Panc1 (cell line): ENCODE results near the gene RPS2. TPM values are rescaled to one million over a fixed set of nuclear protein-coding genes. Genes with fewer than 3 reads are reported as not detected.
"Not testable (repeated sequence)": the region's sequence is repeated elsewhere in the genome, so short reads cannot be mapped to it uniquely, and the experiment has no call there.

Experiments used
- ATAC-seq: fragments of 200-7000 bp; cut with Tn5 transposase; 2 replicates; pipeline ENCODE4 v1.9.1; 2020; ENCODE audit warnings: mild to moderate bottlenecking, moderate library complexity
- BruUV-seq: library from RNA; stranded (reverse); fragments of 400-500 nt; replicated peaks from 2 replicates; lab custom pipeline; 2021; lab: Mats Ljungman, UMichigan
- CTCF ChIA-PET: fragments of 300-600 bp; sonication (Branson Sonifier 250); formaldehyde crosslinking; loops from one replicate; lab custom pipeline; 2022; ENCODE audit warnings: antibody characterized with exemption; lab: Charles Lee
- POLR2A ChIA-PET: fragments of 300-600 bp; sonication (Branson Sonifier 250); formaldehyde crosslinking; loops from one replicate; lab custom pipeline; 2022; ENCODE audit warnings: antibody characterized with exemption; lab: Charles Lee
- DNase-seq: peaks from one replicate; pipeline ENCODE4 v3.0.0-alpha.2; 2010; ENCODE audit warnings: low read depth, low spot score
- H3K27ac ChIP-seq: 2 replicates; pipeline ENCODE4 v1.5.1; 2011; ENCODE audit warnings: mild to moderate bottlenecking, low read length, inconsistent platforms
- H3K27me3 ChIP-seq: fragments of 200-500 bp; sonication (Bioruptor generic); 2 replicates; pipeline ENCODE4 v1.6.0; 2014; ENCODE audit warnings: low read length, inconsistent platforms; ENCODE audit not compliant: control insufficient read depth, insufficient read depth
- H3K36me3 ChIP-seq: fragments of 200-500 bp; sonication (Bioruptor generic); 2 replicates; pipeline ENCODE4 v1.5.1; 2014; ENCODE audit warnings: inconsistent platforms, mild to moderate bottlenecking, low read length, moderate library complexity; ENCODE audit not compliant: control insufficient read depth, insufficient read depth
- H3K4me1 ChIP-seq: 2 replicates; pipeline ENCODE4 v1.5.1; 2011; ENCODE audit warnings: inconsistent platforms, mild to moderate bottlenecking, low read length, moderate library complexity; ENCODE audit not compliant: control insufficient read depth, insufficient read depth
- H3K4me3 ChIP-seq, 2 experiments: 2 replicates each; pipeline ENCODE4 v1.5.1; 2011 to 2012; ENCODE audit warnings: low read depth in 2 of 2, low read length in 2 of 2, mild to moderate bottlenecking in 2 of 2, inconsistent platforms in 1 of 2, moderate library complexity in 1 of 2
- H3K9me3 ChIP-seq: fragments of 200-500 bp; sonication (Bioruptor generic); 2 replicates; pipeline ENCODE4 v1.5.1; 2014; ENCODE audit warnings: low read depth, mild to moderate bottlenecking, inconsistent platforms, low read length, moderate library complexity; ENCODE audit not compliant: control insufficient read depth, insufficient read depth
- POLR2AphosphoS5 ChIP-seq: IDR thresholded peaks from 2 replicates; pipeline ENCODE4 v1.6.1; 2012; ENCODE audit warnings: mild to moderate bottlenecking, low read depth, low read length, moderate library complexity
- SIN3A ChIP-seq: IDR thresholded peaks from 2 replicates; pipeline ENCODE4 v1.6.1; 2012; ENCODE audit warnings: low read depth, mild to moderate bottlenecking, low read length, moderate library complexity, borderline replicate concordance; ENCODE audit not compliant: insufficient read depth
- TCF7L2 ChIP-seq: IDR thresholded peaks from 2 replicates; pipeline ENCODE4 v1.6.1; 2011; ENCODE audit warnings: mild to moderate bottlenecking, low read depth, low read length, inconsistent platforms
- in situ Hi-C: cut with HindIII; loops from 2 replicates; pipeline ENCODE4 v1.10.0; 2016; ENCODE audit warnings: low sequenced_read_pairs, low pct_unique_long_range_greater_than_20kb
- intact Hi-C: fragments of 100-400 bp; cut with micrococcal nuclease; formaldehyde crosslinking; loops from one replicate; pipeline ENCODE4 v1.10.0; 2022; ENCODE audit not compliant: unreplicated experiment
- total RNA-seq: library from RNA; stranded (reverse); gene quantifications from one replicate; pipeline ENCODE4 v1.2.1, GENCODE V29; 2021; ENCODE audit not compliant: unreplicated experiment
- TF ChIP-seq, protein P1 (sequence below), 2 experiments: IDR thresholded peaks; 2 replicates each; pipeline ENCODE4 v1.6.1; 2011 to 2012; ENCODE audit warnings: low read depth in 2 of 2, control low read depth in 1 of 2, low read length in 1 of 2, mild to moderate bottlenecking in 1 of 2, moderate library complexity in 1 of 2; ENCODE audit not compliant: insufficient read depth in 1 of 2
- TF ChIP-seq, protein P2 (sequence below): fragments of 450-650 bp; IDR thresholded peaks from 2 replicates; pipeline ENCODE4 v1.5.1; 2017; ENCODE audit warnings: mild to moderate bottlenecking

Gene RPS2
- total RNA-seq, 1 experiment from 2014 or later = 2,794 TPM

- POLR2A ChIA-PET, H3K27me3 ChIP-seq, H3K4me3 ChIP-seq, ATAC-seq, BruUV-seq, H3K27ac ChIP-seq, DNase-seq, H3K36me3 ChIP-seq, in situ Hi-C loops, intact Hi-C loops, H3K9me3 ChIP-seq: not testable (repeated sequence)
- CTCF ChIA-PET = interaction anchor here (0.8 kb wide), 1 partner anchor 18 kb away, joined by 3 read pairs; no protein-coding TSS in a partner anchor
- peaks cover 12% of the 10 kb centered on the region for H3K4me1 ChIP-seq
These were observed 7.0 kb downstream of the RPS2 start for GRCh38 chr16:1957434-1958142.

GRCh38 chr16:1953734-1954133 is 10.9 kb downstream of the RPS2 start:
- in situ Hi-C loops (no loop called here), intact Hi-C loops (no loop called here)
- Histone ChIP-seq H3K9me3 (no peaks in the 10 kb centered on the region), H3K4me1 (no peaks in the 10 kb centered on the region; the same call in 1 of the 2 replicates), H3K36me3 (no peaks in the 10 kb centered on the region), H3K27me3 (no peaks in the 10 kb centered on the region), H3K27ac (no peak overlapping the region), H3K4me3 (no peak overlapping the region)
- ChIA-PET CTCF (no interaction called here), POLR2A (no interaction called here)
- DNase-seq = no peak
- ATAC-seq = no peak
- TF ChIP-seq SIN3A = no peak
- TF ChIP-seq POLR2AphosphoS5 = no peak
- TF ChIP-seq, protein P1, sequence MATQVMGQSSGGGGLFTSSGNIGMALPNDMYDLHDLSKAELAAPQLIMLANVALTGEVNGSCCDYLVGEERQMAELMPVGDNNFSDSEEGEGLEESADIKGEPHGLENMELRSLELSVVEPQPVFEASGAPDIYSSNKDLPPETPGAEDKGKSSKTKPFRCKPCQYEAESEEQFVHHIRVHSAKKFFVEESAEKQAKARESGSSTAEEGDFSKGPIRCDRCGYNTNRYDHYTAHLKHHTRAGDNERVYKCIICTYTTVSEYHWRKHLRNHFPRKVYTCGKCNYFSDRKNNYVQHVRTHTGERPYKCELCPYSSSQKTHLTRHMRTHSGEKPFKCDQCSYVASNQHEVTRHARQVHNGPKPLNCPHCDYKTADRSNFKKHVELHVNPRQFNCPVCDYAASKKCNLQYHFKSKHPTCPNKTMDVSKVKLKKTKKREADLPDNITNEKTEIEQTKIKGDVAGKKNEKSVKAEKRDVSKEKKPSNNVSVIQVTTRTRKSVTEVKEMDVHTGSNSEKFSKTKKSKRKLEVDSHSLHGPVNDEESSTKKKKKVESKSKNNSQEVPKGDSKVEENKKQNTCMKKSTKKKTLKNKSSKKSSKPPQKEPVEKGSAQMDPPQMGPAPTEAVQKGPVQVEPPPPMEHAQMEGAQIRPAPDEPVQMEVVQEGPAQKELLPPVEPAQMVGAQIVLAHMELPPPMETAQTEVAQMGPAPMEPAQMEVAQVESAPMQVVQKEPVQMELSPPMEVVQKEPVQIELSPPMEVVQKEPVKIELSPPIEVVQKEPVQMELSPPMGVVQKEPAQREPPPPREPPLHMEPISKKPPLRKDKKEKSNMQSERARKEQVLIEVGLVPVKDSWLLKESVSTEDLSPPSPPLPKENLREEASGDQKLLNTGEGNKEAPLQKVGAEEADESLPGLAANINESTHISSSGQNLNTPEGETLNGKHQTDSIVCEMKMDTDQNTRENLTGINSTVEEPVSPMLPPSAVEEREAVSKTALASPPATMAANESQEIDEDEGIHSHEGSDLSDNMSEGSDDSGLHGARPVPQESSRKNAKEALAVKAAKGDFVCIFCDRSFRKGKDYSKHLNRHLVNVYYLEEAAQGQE (IDR thresholded peaks at IDR 0.05; ENCODE audit: insufficient read depth in 1 of 2, low read depth in 2 of 2, low read length in 1 of 2) = no peak
- TF ChIP-seq, protein P2, sequence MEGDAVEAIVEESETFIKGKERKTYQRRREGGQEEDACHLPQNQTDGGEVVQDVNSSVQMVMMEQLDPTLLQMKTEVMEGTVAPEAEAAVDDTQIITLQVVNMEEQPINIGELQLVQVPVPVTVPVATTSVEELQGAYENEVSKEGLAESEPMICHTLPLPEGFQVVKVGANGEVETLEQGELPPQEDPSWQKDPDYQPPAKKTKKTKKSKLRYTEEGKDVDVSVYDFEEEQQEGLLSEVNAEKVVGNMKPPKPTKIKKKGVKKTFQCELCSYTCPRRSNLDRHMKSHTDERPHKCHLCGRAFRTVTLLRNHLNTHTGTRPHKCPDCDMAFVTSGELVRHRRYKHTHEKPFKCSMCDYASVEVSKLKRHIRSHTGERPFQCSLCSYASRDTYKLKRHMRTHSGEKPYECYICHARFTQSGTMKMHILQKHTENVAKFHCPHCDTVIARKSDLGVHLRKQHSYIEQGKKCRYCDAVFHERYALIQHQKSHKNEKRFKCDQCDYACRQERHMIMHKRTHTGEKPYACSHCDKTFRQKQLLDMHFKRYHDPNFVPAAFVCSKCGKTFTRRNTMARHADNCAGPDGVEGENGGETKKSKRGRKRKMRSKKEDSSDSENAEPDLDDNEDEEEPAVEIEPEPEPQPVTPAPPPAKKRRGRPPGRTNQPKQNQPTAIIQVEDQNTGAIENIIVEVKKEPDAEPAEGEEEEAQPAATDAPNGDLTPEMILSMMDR = no peak
- TF ChIP-seq TCF7L2 = no peak
- BruUV-seq = no TSS peak

GRCh38 chr16:1950559-1950958 is 14.1 kb downstream of the RPS2 start:
- no peak for ATAC-seq
- POLR2A ChIA-PET = no interaction called here
- intact Hi-C loops = no loop called here
- BruUV-seq = no TSS peak
- no peak for DNase-seq
- Histone ChIP-seq H3K27me3 (no peaks in the 10 kb centered on the region), H3K27ac (no peak overlapping the region), H3K4me3 (no peak overlapping the region), H3K9me3 (no peaks in the 10 kb centered on the region), H3K36me3 (no peaks in the 10 kb centered on the region), H3K4me1 (no peaks in the 10 kb centered on the region)
- CTCF ChIA-PET = no interaction called here
- TF ChIP-seq, protein P1 (IDR thresholded peaks at IDR 0.05; ENCODE audit: insufficient read depth in 1 of 2, low read depth in 2 of 2, low read length in 1 of 2) = no peak
- TF ChIP-seq POLR2AphosphoS5 (no peak), TCF7L2 (no peak), SIN3A (no peak)
- TF ChIP-seq, protein P2 = no peak
- in situ Hi-C loops = no loop called here
